Cardiac muscle cell (in vitro differentiated cells and primary cell): Measurements from ENCODE around the gene WDR87. TPM values are rescaled to one million over a fixed set of nuclear protein-coding genes. Genes with fewer than 3 reads are reported as not detected.

Experiments
- DNase-seq, 2 donors: peaks; one replicate each; pipeline versions ENCODE4 v3.0.0 to v3.0.0-alpha.2; 2010 to 2017; ENCODE audit warnings: low read depth in 1 of 2, low spot score in 1 of 2
- H3K27ac ChIP-seq: fragments of 200-600 bp; sonication (generic); 2 replicates; pipeline ENCODE4 v1.5.1; 2016
- H3K27me3 ChIP-seq: fragments of 200-600 bp; sonication (generic); 2 replicates; pipeline ENCODE4 v1.6.0; 2016; ENCODE audit warnings: control low read depth
- H3K36me3 ChIP-seq: fragments of 200-600 bp; sonication (generic); 2 replicates; pipeline ENCODE4 v1.5.1; 2016; ENCODE audit warnings: control low read depth
- H3K4me1 ChIP-seq: fragments of 200-600 bp; sonication (generic); 2 replicates; pipeline ENCODE4 v1.8.1; 2017; ENCODE audit warnings: low read depth, mild to moderate bottlenecking, mixed run types
- H3K4me3 ChIP-seq: fragments of 200-600 bp; sonication (generic); 2 replicates; pipeline ENCODE4 v1.5.1; 2016; ENCODE audit warnings: mild to moderate bottlenecking
- H3K9me3 ChIP-seq: fragments of 200-600 bp; sonication (generic); 2 replicates; pipeline ENCODE4 v1.5.1; 2017; ENCODE audit warnings: low read depth, mild to moderate bottlenecking, control low read depth
- CTCF ChIP-seq: IDR thresholded peaks from 2 replicates; pipeline ENCODE4 v1.5.1; 2012; ENCODE audit warnings: low read depth, mild to moderate bottlenecking, low read length
- polyA plus RNA-seq: library from polyadenylated mRNA; unstranded; fragments of >200 nt; fragmentation: Nextera tagmentation; extraction: Ambion mirVana; gene quantifications from 2 replicates; pipeline ENCODE4 v1.2.1, GENCODE V29; 2016
- total RNA-seq: library from RNA; depleted of rRNA; stranded (reverse); fragments of >200 nt; gene quantifications from 2 replicates; pipeline ENCODE4 v1.2.3, GENCODE V29; 2016

Gene WDR87
- total and polyA plus RNA-seq, 2 experiments from 2014 or later: not detected

GRCh38 chr19:37935341-37935740 lies 28.9 kb upstream of the WDR87 start:
- Histone ChIP-seq H3K4me3 (no peak overlapping the region), H3K9me3 (no peaks in the 10 kb centered on the region), H3K27ac (no peak overlapping the region), H3K4me1 (peaks cover 34% of the 10 kb centered on the region), H3K27me3 (no peaks in the 10 kb centered on the region), H3K36me3 (no peaks in the 10 kb centered on the region)
- no peak for DNase-seq
- no peak for TF ChIP-seq CTCF

DNA sequence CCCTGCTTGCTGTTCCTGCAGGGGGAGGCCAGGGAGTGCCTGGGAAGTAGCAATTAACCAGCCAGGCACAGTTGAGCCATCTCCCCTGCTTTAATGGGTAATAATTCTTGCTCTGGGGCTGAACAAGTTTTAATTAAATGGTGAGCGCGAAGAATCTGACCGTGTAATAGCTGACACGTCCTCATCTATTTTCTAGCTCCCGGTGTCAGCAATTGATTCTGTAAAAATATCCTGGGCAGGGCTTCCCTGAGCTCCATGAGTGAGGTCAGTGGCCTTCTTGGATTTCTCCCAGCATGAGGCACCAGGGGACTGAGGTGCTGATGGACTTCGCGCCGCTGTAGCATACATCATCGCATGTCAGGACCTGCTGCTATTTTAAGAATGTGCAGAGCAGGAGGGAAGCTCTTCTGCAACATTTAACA lies 27.6 kb upstream of the WDR87 start:
- Histone ChIP-seq H3K27ac (peak overlapping the region; percentile 85), H3K4me3 (no peak overlapping the region), H3K36me3 (no peaks in the 10 kb centered on the region), H3K9me3 (no peaks in the 10 kb centered on the region), H3K27me3 (no peaks in the 10 kb centered on the region), H3K4me1 (peaks cover 34% of the 10 kb centered on the region)
- TF ChIP-seq CTCF: no peak
- peak; percentile 72 to 89 for DNase-seq

- peaks cover 34% of the 10 kb centered on the region for H3K4me1 ChIP-seq
- TF ChIP-seq CTCF: no peak
These were observed 26.9 kb upstream of the WDR87 start for GRCh38 chr19:37932985-37933936.

DNA sequence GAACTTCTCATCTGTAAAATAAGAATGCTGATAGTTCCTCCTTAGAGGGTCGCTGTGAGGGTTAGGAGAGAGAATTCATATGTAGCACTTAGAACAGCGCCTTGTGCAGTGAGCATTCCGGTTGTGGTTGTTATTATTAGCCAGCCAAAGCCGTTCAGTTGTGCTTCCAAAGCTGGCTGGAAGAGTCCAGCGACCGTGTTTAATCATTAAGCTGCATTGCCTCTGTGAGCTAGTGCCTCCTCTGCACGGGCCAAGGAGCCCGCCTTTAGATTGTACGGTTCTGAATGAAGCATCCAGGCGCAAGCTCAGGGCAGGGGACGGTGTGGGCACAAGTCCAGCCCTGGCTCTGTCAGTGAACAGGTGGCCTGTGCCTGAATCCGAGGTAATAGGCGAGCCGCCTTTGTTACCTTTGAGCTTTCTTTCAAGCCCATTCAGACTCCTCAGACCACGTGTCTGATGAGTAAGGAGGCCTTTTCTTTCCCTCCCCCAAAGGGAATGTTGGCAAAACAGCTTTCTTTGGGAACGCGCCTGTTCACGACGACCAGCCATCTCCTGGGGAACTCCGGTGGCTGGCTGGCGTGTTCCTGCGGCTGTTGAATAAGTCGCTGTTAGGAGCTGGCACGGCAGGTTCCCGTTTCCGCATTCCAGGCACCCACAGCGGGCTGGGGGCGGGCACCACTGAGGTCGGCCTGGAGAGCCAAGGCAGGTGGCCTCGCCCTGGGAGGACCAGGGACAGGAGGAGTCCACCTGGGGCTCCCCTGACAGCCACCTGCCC lies 25.7 kb upstream of the WDR87 start:
- Histone ChIP-seq H3K27me3 (no peaks in the 10 kb centered on the region), H3K4me3 (no peak overlapping the region), H3K36me3 (no peaks in the 10 kb centered on the region), H3K27ac (peak overlapping the region; percentile 85), H3K4me1 (peaks cover 34% of the 10 kb centered on the region), H3K9me3 (no peaks in the 10 kb centered on the region)
- peak; percentile 61 to 63 for DNase-seq
- TF ChIP-seq CTCF: peak; percentile 18

More at GRCh38 chr19:37932985-37933936, 26.9 kb upstream of the WDR87 start:
- H3K27me3 ChIP-seq: no peaks in the 10 kb centered on the region
- peak in 1 of 2 donors; percentile 18 for DNase-seq
- no peaks in the 10 kb centered on the region for H3K36me3 ChIP-seq
- peak overlapping the region; percentile 85 for H3K27ac ChIP-seq
- H3K4me3 ChIP-seq: no peak overlapping the region
- H3K9me3 ChIP-seq: no peaks in the 10 kb centered on the region

- no peak overlapping the region for H3K27ac ChIP-seq
- no peak for TF ChIP-seq CTCF
- no peaks in the 10 kb centered on the region for H3K27me3 ChIP-seq
- peak in 1 of 2 donors; percentile 46 for DNase-seq
- H3K4me3 ChIP-seq: no peak overlapping the region
- H3K36me3 ChIP-seq: no peaks in the 10 kb centered on the region
- H3K9me3 ChIP-seq: no peaks in the 10 kb centered on the region
- H3K4me1 ChIP-seq: peaks cover 34% of the 10 kb centered on the region
These were observed 24.0 kb upstream of the WDR87 start for GRCh38 chr19:37930416-37930815.
